Keratinocyte (primary cell): ENCODE data around the gene CACNB3.

Experiments
- CTCF ChIP-seq, 3 experiments: IDR thresholded peaks in 1 of 3; conservative IDR thresholded peaks in 1 of 3; optimal IDR thresholded peaks in 1 of 3; 2 replicates in 2 of 3; 3 replicates in 1 of 3; pipeline versions ENCODE3 to v1.5.1; 2011; ENCODE audit warnings: low read length in 3 of 3, mild to moderate bottlenecking in 3 of 3, moderate library complexity in 2 of 3, control low read depth in 1 of 3, inconsistent platforms in 1 of 3; ENCODE audit not compliant: insufficient read depth in 2 of 3; ENCODE audit errors: extremely low read depth in 1 of 3
- EZH2 ChIP-seq: IDR thresholded peaks from one replicate; pipeline ENCODE4 v1.6.1; 2012; ENCODE audit warnings: inconsistent platforms, mild to moderate bottlenecking, low read length, moderate library complexity

- peak; percentile 89 to 99 (median 97) for TF ChIP-seq CTCF (optimal IDR thresholded peaks at IDR 0.05 in 1 of 3, IDR thresholded peaks at IDR 0.05 in 1 of 3, conservative IDR thresholded peaks at IDR 0.05 in 1 of 3; ENCODE audit: extremely low read depth in 1 of 3, insufficient read depth in 2 of 3, low read length in 3 of 3)
- TF ChIP-seq EZH2 = no peak
Observed at GRCh38 chr12:48814262-48815125, 3.8 kb upstream of the CACNB3 start.
